Calu3 (cell line): ENCODE measurements around the gene SPON2. TPM values are rescaled to one million over a fixed set of nuclear protein-coding genes. Genes with fewer than 3 reads are reported as not detected.

Source experiments
- BruUV-seq: library from RNA; stranded (reverse); fragments of 400-500 nt; replicated peaks from 2 replicates; lab custom pipeline; 2021; lab: Mats Ljungman, UMichigan
- CTCF ChIA-PET: fragments of 300-600 bp; sonication (Branson Sonifier 250); formaldehyde crosslinking; loops from one replicate; lab custom pipeline; 2022; ENCODE audit warnings: antibody characterized with exemption; lab: Charles Lee
- DNase-seq: peaks from one replicate; pipeline ENCODE4 v3.0.0; 2022
- H3K27ac Mint-ChIP-seq: one replicate; pipeline ENCODE4 v1.8.0; 2022; ENCODE audit warnings: mixed read lengths; ENCODE audit not compliant: unreplicated experiment
- H3K27me3 Mint-ChIP-seq: one replicate; pipeline ENCODE4 v1.8.0; 2022; ENCODE audit warnings: mixed read lengths; ENCODE audit not compliant: unreplicated experiment
- H3K36me3 Mint-ChIP-seq: one replicate; pipeline ENCODE4 v1.8.0; 2022; ENCODE audit warnings: mild to moderate bottlenecking, moderate library complexity, mixed read lengths; ENCODE audit not compliant: insufficient read depth, unreplicated experiment
- H3K4me1 Mint-ChIP-seq: one replicate; pipeline ENCODE4 v1.8.0; 2022; ENCODE audit warnings: mild to moderate bottlenecking, low read depth, mixed read lengths; ENCODE audit not compliant: unreplicated experiment
- H3K4me3 Mint-ChIP-seq: one replicate; pipeline ENCODE4 v1.8.0; 2022; ENCODE audit warnings: mild to moderate bottlenecking, low read depth, moderate library complexity, mixed read lengths; ENCODE audit not compliant: unreplicated experiment
- H3K9me3 Mint-ChIP-seq: one replicate; pipeline ENCODE4 v1.8.0; 2022; ENCODE audit warnings: low read depth, mixed read lengths; ENCODE audit not compliant: unreplicated experiment
- CTCF ChIP-seq: fragments of 200-600 bp; IDR thresholded peaks from one replicate; pipeline ENCODE4 v1.8.0; 2022; ENCODE audit warnings: antibody characterized with exemption; ENCODE audit not compliant: unreplicated experiment
- intact Hi-C: fragments of 100-400 bp; cut with micrococcal nuclease; formaldehyde crosslinking; loops from one replicate; pipeline ENCODE4 v1.10.0; 2022; ENCODE audit not compliant: unreplicated experiment
- total RNA-seq: library from RNA; stranded (reverse); gene quantifications from 2 replicates; pipeline ENCODE4 v1.2.3, GENCODE V29; 2022

SPON2 gene
- total RNA-seq, 1 experiment from 2014 or later: 2.2 TPM

DNA sequence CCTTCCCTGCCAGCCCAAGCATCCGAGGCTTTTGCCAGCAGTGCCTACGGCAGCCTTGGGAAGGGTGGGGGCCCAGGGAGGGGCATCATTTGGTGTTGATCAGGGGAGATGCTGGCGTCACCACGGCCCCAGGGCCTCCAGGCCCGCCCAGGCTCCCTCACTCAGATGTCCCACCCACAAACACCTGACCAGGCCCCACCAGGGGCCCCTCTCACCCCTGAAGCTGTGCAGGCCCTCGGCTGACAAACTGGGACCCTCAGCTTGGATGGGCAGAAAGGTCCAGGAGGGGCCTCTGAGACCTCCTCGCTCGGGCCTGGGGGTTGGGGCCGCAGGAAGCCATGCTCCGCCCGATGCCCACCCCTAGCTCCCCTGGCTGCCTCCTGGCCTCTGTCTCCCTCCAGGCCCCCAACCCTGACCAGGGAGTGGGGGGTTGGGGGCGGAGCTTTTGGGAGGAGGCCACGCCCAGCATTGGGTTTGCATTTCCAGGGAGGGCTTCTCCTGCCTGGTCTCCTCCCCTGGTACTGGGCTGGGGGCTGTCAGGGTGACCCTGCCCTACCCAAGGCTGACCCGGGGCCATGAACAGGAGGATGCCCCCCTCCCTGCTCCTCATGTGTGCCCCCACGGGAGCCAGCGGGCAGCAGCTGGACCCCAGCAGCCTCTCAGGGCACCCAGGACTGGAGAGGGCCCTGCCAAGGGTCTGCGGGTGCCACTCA is 33.4 kb upstream of the SPON2 start:
- TF ChIP-seq CTCF: no peak
- Mint-ChIP-seq H3K27me3 (no peaks in the 10 kb centered on the region), H3K4me3 (no peak overlapping the region), H3K27ac (no peak overlapping the region), H3K4me1 (peaks cover 7% of the 10 kb centered on the region), H3K9me3 (no peaks in the 10 kb centered on the region), H3K36me3 (peaks cover 22% of the 10 kb centered on the region)
- DNase-seq: no peak
- BruUV-seq: no TSS peak
- intact Hi-C loops: no loop called here
- CTCF ChIA-PET: interaction anchor here (0.6 kb wide), 1 partner anchor 15 kb away, joined by 4 read pairs; no protein-coding TSS in a partner anchor

GRCh38 chr4:1204828-1205585 is 32.6 kb upstream of the SPON2 start:
- DNase-seq: peak; percentile 51
- no TSS peak for BruUV-seq
- CTCF ChIA-PET: no interaction called here
- no peaks in the 10 kb centered on the region for H3K27me3 Mint-ChIP-seq
- intact Hi-C loops: no loop called here
- peak overlapping the region; percentile 34 for H3K4me3 Mint-ChIP-seq
- H3K4me1 Mint-ChIP-seq: peaks cover 7% of the 10 kb centered on the region
- no peak for TF ChIP-seq CTCF
- H3K36me3 Mint-ChIP-seq: peaks cover 22% of the 10 kb centered on the region
- peak overlapping the region; percentile 49 for H3K27ac Mint-ChIP-seq
- H3K9me3 Mint-ChIP-seq: no peaks in the 10 kb centered on the region

- Mint-ChIP-seq H3K4me1 (peaks cover 7% of the 10 kb centered on the region), H3K27ac (peak overlapping the region; percentile 49), H3K4me3 (peak overlapping the region; percentile 34), H3K36me3 (peaks cover 22% of the 10 kb centered on the region), H3K27me3 (no peaks in the 10 kb centered on the region), H3K9me3 (no peaks in the 10 kb centered on the region)
- CTCF ChIA-PET: interaction anchor here (2.2 kb wide), 1 partner anchor 13 kb away, joined by 4 read pairs; no protein-coding TSS in a partner anchor
- TF ChIP-seq CTCF: no peak
- no peak for DNase-seq
- intact Hi-C loops: no loop called here
- BruUV-seq: no TSS peak
Measured at GRCh38 chr4:1204286-1204827, 32.0 kb upstream of the SPON2 start.

- H3K4me1 Mint-ChIP-seq: peaks cover 7% of the 10 kb centered on the region
- intact Hi-C loops: no loop called here
- CTCF ChIA-PET: interaction anchor here (2.2 kb wide), 1 partner anchor 11 kb away, joined by 4 read pairs; no protein-coding TSS in a partner anchor
- no peaks in the 10 kb centered on the region for H3K9me3 Mint-ChIP-seq
- TF ChIP-seq CTCF: no peak
- no TSS peak for BruUV-seq
- no peak overlapping the region for H3K27ac Mint-ChIP-seq
- H3K27me3 Mint-ChIP-seq: no peaks in the 10 kb centered on the region
- peaks cover 16% of the 10 kb centered on the region for H3K36me3 Mint-ChIP-seq
- H3K4me3 Mint-ChIP-seq: no peak overlapping the region
- DNase-seq: no peak
Measured at GRCh38 chr4:1203026-1203616, 30.7 kb upstream of the SPON2 start.
